Measurements from ENCODE around the gene PLPP4. TPM values are rescaled to one million over a fixed set of nuclear protein-coding genes. Genes with fewer than 3 reads are reported as not detected.

The PLPP4 gene
- total and polyA plus RNA-seq, 10 of the 15 experiments (the other 5 are each of a cell fraction or from before 2014, with no cell fraction given): 0.08 to 3.1 (median 0.26) TPM; not detected in 3

- TF ChIP-seq ZBTB4 (CRISPR knock-in tag; IDR thresholded peaks at IDR 0.05) (no peak), PML (IDR thresholded peaks at IDR 0.05; ENCODE audit: low read length) (no peak), RAD51 (IDR thresholded peaks at IDR 0.05) (no peak), FOS (IDR thresholded peaks at IDR 0.05; ENCODE audit: borderline replicate concordance, extremely low read depth, insufficient read length) (no peak), E4F1 (IDR thresholded peaks at IDR 0.05; ENCODE audit: borderline replicate concordance, partially characterized antibody) (no peak)
Measured at GRCh38 chr10:120505056-120505455, 48.0 kb downstream of the PLPP4 start (continued).

GRCh38 chr10:120505866-120506265 is 48.8 kb downstream of the PLPP4 start:
- RAD21 ChIA-PET (ENCODE audit: unreplicated experiment): no interaction called here
- CTCF ChIA-PET: no interaction called here
- POLR2A ChIA-PET: no interaction called here
- in situ Hi-C loops (cut with MboI) (no loop called here), intact Hi-C loops (cut with micrococcal nuclease; ENCODE audit: unreplicated experiment) (no loop called here)
- no peak for ATAC-seq
- Histone ChIP-seq H3K4me1 (ENCODE audit: control insufficient read depth, insufficient read depth, low read length) (peaks cover 5% of the 10 kb centered on the region; the same call in 1 of the 2 replicates), H3K79me2 (ENCODE audit: control insufficient read depth, insufficient read depth, low read length) (no peaks in the 10 kb centered on the region), H2AFZ (ENCODE audit: control insufficient read depth, low read depth, low read length) (no peak overlapping the region), H3K9me3 (replicated peaks; ENCODE audit: control insufficient read depth, insufficient read depth, low read length) (no peaks in the 10 kb centered on the region; the same call in 2 of the 3 replicates), H3K36me3 (ENCODE audit: control insufficient read depth in 2 of 2, insufficient read depth in 2 of 2, low read length in 1 of 2) (no peaks in the 10 kb centered on the region), H3K4me3 (no peak overlapping the region), H4K20me1 (ENCODE audit: control insufficient read depth, insufficient read depth) (no peaks in the 10 kb centered on the region), H3K9ac (ENCODE audit: control insufficient read depth, insufficient read depth, low read length) (no peak overlapping the region), H3K27me3 (replicated peaks in 1 of 2; ENCODE audit: control insufficient read depth in 2 of 2, insufficient read depth in 2 of 2, low read length in 1 of 2) (no peaks in the 10 kb centered on the region), H3K27ac (ENCODE audit: control insufficient read depth, insufficient read depth) (no peak overlapping the region), H3K4me2 (ENCODE audit: control insufficient read depth, insufficient read depth) (no peak overlapping the region)
- DNase-seq (ENCODE audit: low read depth, low spot score): no peak
- no TSS peak for BruUV-seq (replicated peaks)
- FAIRE-seq: no peak
- SMC1A ChIA-PET (ENCODE audit: uncharacterized antibody, unreplicated experiment): interaction anchor here (1.3 to 1.6 kb wide), 2 partner anchors 9 to 12 kb away, joined by 4 to 5 read pairs; no protein-coding TSS in a partner anchor
- 49% methylated on average over 4 of the region's 4 CpGs for WGBS (ENCODE audit: insufficient coverage, insufficient replicate concordance, low lambda C conversion rate, missing lambda C conversion rate)
- no peak for TF ChIP-seq POLR2AphosphoS5 (IDR thresholded peaks at IDR 0.05; ENCODE audit: low read length)
- no peak for TF ChIP-seq EED (IDR thresholded peaks at IDR 0.05; ENCODE audit: low read depth)
- no peak for TF ChIP-seq NRF1 (conservative IDR thresholded peaks at IDR 0.05; ENCODE audit: low read depth, low read length)
- no peak for TF ChIP-seq MLLT1 (IDR thresholded peaks at IDR 0.05)
- TF ChIP-seq HCFC1 (IDR thresholded peaks at IDR 0.05; ENCODE audit: low read length): no peak
- TF ChIP-seq IRF5 (IDR thresholded peaks at IDR 0.05; ENCODE audit: borderline replicate concordance): no peak
- TF ChIP-seq HDAC6 (IDR thresholded peaks at IDR 0.05; ENCODE audit: unreplicated experiment): no peak
- TF ChIP-seq CREB1 (IDR thresholded peaks at IDR 0.05; ENCODE audit: low read depth): no peak

Measured in GM12878 (cell line).